Measurements from ENCODE around the gene SPINK7.

Gene SPINK7

GRCh38 chr5:148342371-148343045 lies 30.3 kb downstream of the SPINK7 start:
- Mint-ChIP-seq H3K36me3 (ENCODE audit: low read depth) (no peaks in the 10 kb centered on the region), H3K4me3 (no peak overlapping the region), H3K27ac (no peak overlapping the region), H3K4me1 (no peaks in the 10 kb centered on the region), H3K27me3 (ENCODE audit: low read depth) (no peaks in the 10 kb centered on the region), H3K9me3 (no peaks in the 10 kb centered on the region)
- TF ChIP-seq CTCF (IDR thresholded peaks at IDR 0.05; ENCODE audit: unreplicated experiment in 3 of 3): no peak

- Mint-ChIP-seq H3K36me3 (ENCODE audit: low read depth) (no peaks in the 10 kb centered on the region), H3K27ac (no peak overlapping the region), H3K4me3 (no peak overlapping the region), H3K4me1 (no peaks in the 10 kb centered on the region), H3K9me3 (no peaks in the 10 kb centered on the region), H3K27me3 (ENCODE audit: low read depth) (no peaks in the 10 kb centered on the region)
- no peak for TF ChIP-seq CTCF (IDR thresholded peaks at IDR 0.05; ENCODE audit: unreplicated experiment in 3 of 3)
Measured at GRCh38 chr5:148343046-148343407, 30.8 kb downstream of the SPINK7 start.

- no peak overlapping the region for H3K27ac Mint-ChIP-seq
- TF ChIP-seq CTCF (IDR thresholded peaks at IDR 0.05; ENCODE audit: unreplicated experiment in 3 of 3): no peak
- no peaks in the 10 kb centered on the region for H3K9me3 Mint-ChIP-seq
- no peaks in the 10 kb centered on the region for H3K27me3 Mint-ChIP-seq (ENCODE audit: low read depth)
- H3K4me3 Mint-ChIP-seq: no peak overlapping the region
- no peaks in the 10 kb centered on the region for H3K4me1 Mint-ChIP-seq
- H3K36me3 Mint-ChIP-seq (ENCODE audit: low read depth): no peaks in the 10 kb centered on the region
Measured at GRCh38 chr5:148343603-148344487, 31.6 kb downstream of the SPINK7 start.

- no peaks in the 10 kb centered on the region for H3K36me3 Mint-ChIP-seq (ENCODE audit: low read depth)
- TF ChIP-seq CTCF (IDR thresholded peaks at IDR 0.05; ENCODE audit: unreplicated experiment in 3 of 3): no peak
- H3K9me3 Mint-ChIP-seq: no peaks in the 10 kb centered on the region
- H3K4me1 Mint-ChIP-seq: no peaks in the 10 kb centered on the region
- H3K27me3 Mint-ChIP-seq (ENCODE audit: low read depth): no peaks in the 10 kb centered on the region
- no peak overlapping the region for H3K27ac Mint-ChIP-seq
- H3K4me3 Mint-ChIP-seq: no peak overlapping the region
Measured at GRCh38 chr5:148347706-148348105, 35.5 kb downstream of the SPINK7 start.

- no peaks in the 10 kb centered on the region for H3K27me3 Mint-ChIP-seq (ENCODE audit: low read depth)
- H3K4me3 Mint-ChIP-seq: no peak overlapping the region
- no peaks in the 10 kb centered on the region for H3K4me1 Mint-ChIP-seq
- TF ChIP-seq CTCF (IDR thresholded peaks at IDR 0.05; ENCODE audit: unreplicated experiment in 3 of 3): no peak
- no peak overlapping the region for H3K27ac Mint-ChIP-seq
- no peaks in the 10 kb centered on the region for H3K9me3 Mint-ChIP-seq
- H3K36me3 Mint-ChIP-seq (ENCODE audit: low read depth): no peaks in the 10 kb centered on the region
Measured at GRCh38 chr5:148352696-148353095, 40.5 kb downstream of the SPINK7 start.
